ENCODE data around the gene RING1. TPM values are rescaled to one million over a fixed set of nuclear protein-coding genes. Genes with fewer than 3 reads are reported as not detected.
A peak's percentile ranks its signal among the peaks of the same experiment; 100 is the strongest.

Gene RING1
- polyA plus RNA-seq, 1 of the 3 experiments (the other 2 are of a cell fraction), result 61.3 TPM

DNA sequence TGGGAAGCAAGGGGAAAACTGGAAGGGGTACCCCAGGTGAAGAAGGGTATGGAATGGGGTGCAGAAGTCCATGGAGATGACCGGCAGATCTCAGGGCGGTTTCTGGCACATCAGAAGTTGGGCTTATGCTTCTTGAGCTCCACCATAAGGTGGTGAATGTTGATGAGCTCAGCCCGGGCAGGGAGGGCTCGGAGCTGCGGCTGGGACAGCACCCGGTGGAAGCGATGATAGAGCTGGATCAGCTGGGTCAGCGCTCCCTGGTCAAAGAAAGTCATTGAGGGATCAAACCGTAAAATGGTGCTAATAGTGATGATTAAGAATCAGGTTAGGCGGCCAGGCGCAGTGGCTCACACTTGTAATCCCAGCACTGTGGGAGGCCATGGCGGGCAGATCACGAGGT lies 42.4 kb downstream of the RING1 start:
- Histone ChIP-seq H3F3A (replicated peaks; ENCODE audit: insufficient read depth) (peaks cover 41% of the 10 kb centered on the region), H3K9me2 (no peaks in the 10 kb centered on the region), H2AFZ (ENCODE audit: low read depth) (no peak overlapping the region), H3K27ac (ENCODE audit: low read depth in 2 of 2, low read length in 1 of 2) (peak overlapping the region in 1 of 2 experiments; percentile 96; a peak in 2 of 4 replicates), H3K4me2 (peak overlapping the region; percentile 97), H3K27me3 (ENCODE audit: insufficient read depth) (no peaks in the 10 kb centered on the region), H3K36me3 (replicated peaks in 1 of 2; ENCODE audit: control insufficient read depth in 1 of 2, insufficient read depth in 2 of 2, low read length in 1 of 2) (peaks cover 6 to 16% of the 10 kb centered on the region in 2 experiments), H3K9me3 (no peaks in the 10 kb centered on the region), H3K4me3 (ENCODE audit: low read depth in 2 of 2, low read length in 1 of 2) (0 out of 4 replicates have a peak overlapping the region, but pooled peaks of 1 of the 2 experiments have one; percentile 71), H3K9ac (no peak overlapping the region), H3K79me2 (ENCODE audit: insufficient read depth) (peaks cover 10% of the 10 kb centered on the region; the same call in 1 of the 2 replicates), H4K20me1 (ENCODE audit: insufficient read depth) (no peaks in the 10 kb centered on the region), H3K4me1 (ENCODE audit: control insufficient read depth in 1 of 2, insufficient read depth in 2 of 2, low read depth in 1 of 2, low read length in 1 of 2) (peaks cover 21 to 30% of the 10 kb centered on the region in 2 experiments)
- 97% methylated on average over 12 of the region's 13 CpGs for WGBS (ENCODE audit: low lambda C conversion rate)
- ChIA-PET CTCF (interaction anchor here (1.2 to 7.3 kb wide), 5 partner anchors 12 to 279 kb away, joined by 3 to 96 read pairs (median 5); no protein-coding TSS in a partner anchor), POLR2A (interaction anchor here (3.0 kb wide), 1 partner anchor 21 kb away, joined by 14 read pairs; the partner anchor contains the start of genes RPS18 and VPS52)
- TF ChIP-seq JUND (IDR thresholded peaks at IDR 0.05) (no peak), FOXM1 (IDR thresholded peaks at IDR 0.05; ENCODE audit: low read depth) (no peak), MXI1 (IDR thresholded peaks at IDR 0.05; ENCODE audit: low read depth, low read length) (no peak), RXRA (IDR thresholded peaks at IDR 0.05; ENCODE audit: borderline replicate concordance, low read depth) (no peak), CHD2 (IDR thresholded peaks at IDR 0.05; ENCODE audit: low read length, partially characterized antibody) (no peak), POLR2AphosphoS5 (IDR thresholded peaks at IDR 0.05; ENCODE audit: low read depth, low read length) (no peak), TAF1 (IDR thresholded peaks at IDR 0.05; ENCODE audit: borderline replicate concordance, low read depth, low read length) (no peak)
- TF ChIP-seq, protein P1, sequence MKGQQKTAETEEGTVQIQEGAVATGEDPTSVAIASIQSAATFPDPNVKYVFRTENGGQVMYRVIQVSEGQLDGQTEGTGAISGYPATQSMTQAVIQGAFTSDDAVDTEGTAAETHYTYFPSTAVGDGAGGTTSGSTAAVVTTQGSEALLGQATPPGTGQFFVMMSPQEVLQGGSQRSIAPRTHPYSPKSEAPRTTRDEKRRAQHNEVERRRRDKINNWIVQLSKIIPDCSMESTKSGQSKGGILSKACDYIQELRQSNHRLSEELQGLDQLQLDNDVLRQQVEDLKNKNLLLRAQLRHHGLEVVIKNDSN (IDR thresholded peaks at IDR 0.05; ENCODE audit: borderline replicate concordance, low read depth), result no peak
- TF ChIP-seq, protein P2, sequence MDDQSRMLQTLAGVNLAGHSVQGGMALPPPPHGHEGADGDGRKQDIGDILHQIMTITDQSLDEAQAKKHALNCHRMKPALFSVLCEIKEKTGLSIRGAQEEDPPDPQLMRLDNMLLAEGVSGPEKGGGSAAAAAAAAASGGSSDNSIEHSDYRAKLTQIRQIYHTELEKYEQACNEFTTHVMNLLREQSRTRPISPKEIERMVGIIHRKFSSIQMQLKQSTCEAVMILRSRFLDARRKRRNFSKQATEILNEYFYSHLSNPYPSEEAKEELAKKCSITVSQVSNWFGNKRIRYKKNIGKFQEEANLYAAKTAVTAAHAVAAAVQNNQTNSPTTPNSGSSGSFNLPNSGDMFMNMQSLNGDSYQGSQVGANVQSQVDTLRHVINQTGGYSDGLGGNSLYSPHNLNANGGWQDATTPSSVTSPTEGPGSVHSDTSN (IDR thresholded peaks at IDR 0.05), result no peak
- no peak for DNase-seq

- POLR2A ChIA-PET, result no interaction called here
- CTCF ChIA-PET, result interaction anchor here (0.8 to 7.3 kb wide), 5 partner anchors 11 to 280 kb away, joined by 3 to 96 read pairs (median 5); no protein-coding TSS in a partner anchor
- Histone ChIP-seq H3K36me3 (replicated peaks in 1 of 2; ENCODE audit: control insufficient read depth in 1 of 2, insufficient read depth in 2 of 2, low read length in 1 of 2) (peaks cover 6 to 18% of the 10 kb centered on the region in 2 experiments), H4K20me1 (ENCODE audit: insufficient read depth) (no peaks in the 10 kb centered on the region), H3F3A (replicated peaks; ENCODE audit: insufficient read depth) (peaks cover 41% of the 10 kb centered on the region), H3K27ac (ENCODE audit: low read depth in 2 of 2, low read length in 1 of 2) (peak overlapping the region in 1 of 2 experiments; percentile 96; a peak in 2 of 4 replicates), H2AFZ (ENCODE audit: low read depth) (no peak overlapping the region), H3K79me2 (ENCODE audit: insufficient read depth) (peaks cover 10% of the 10 kb centered on the region; the same call in 1 of the 2 replicates), H3K9me3 (no peaks in the 10 kb centered on the region), H3K27me3 (ENCODE audit: insufficient read depth) (no peaks in the 10 kb centered on the region), H3K9ac (no peak overlapping the region), H3K4me3 (ENCODE audit: low read depth in 2 of 2, low read length in 1 of 2) (no peak overlapping the region), H3K9me2 (no peaks in the 10 kb centered on the region), H3K4me1 (ENCODE audit: control insufficient read depth in 1 of 2, insufficient read depth in 2 of 2, low read depth in 1 of 2, low read length in 1 of 2) (peaks cover 21 to 30% of the 10 kb centered on the region in 2 experiments), H3K4me2 (no peak overlapping the region)
- 70% methylated on average over 6 of the region's 6 CpGs for WGBS (ENCODE audit: low lambda C conversion rate)
- no peak for TF ChIP-seq SIN3A (IDR thresholded peaks at IDR 0.05; ENCODE audit: borderline replicate concordance, low read depth, low read length)
- TF ChIP-seq TAF1 (IDR thresholded peaks at IDR 0.05; ENCODE audit: borderline replicate concordance, low read depth, low read length), result no peak
- TF ChIP-seq, protein P3, sequence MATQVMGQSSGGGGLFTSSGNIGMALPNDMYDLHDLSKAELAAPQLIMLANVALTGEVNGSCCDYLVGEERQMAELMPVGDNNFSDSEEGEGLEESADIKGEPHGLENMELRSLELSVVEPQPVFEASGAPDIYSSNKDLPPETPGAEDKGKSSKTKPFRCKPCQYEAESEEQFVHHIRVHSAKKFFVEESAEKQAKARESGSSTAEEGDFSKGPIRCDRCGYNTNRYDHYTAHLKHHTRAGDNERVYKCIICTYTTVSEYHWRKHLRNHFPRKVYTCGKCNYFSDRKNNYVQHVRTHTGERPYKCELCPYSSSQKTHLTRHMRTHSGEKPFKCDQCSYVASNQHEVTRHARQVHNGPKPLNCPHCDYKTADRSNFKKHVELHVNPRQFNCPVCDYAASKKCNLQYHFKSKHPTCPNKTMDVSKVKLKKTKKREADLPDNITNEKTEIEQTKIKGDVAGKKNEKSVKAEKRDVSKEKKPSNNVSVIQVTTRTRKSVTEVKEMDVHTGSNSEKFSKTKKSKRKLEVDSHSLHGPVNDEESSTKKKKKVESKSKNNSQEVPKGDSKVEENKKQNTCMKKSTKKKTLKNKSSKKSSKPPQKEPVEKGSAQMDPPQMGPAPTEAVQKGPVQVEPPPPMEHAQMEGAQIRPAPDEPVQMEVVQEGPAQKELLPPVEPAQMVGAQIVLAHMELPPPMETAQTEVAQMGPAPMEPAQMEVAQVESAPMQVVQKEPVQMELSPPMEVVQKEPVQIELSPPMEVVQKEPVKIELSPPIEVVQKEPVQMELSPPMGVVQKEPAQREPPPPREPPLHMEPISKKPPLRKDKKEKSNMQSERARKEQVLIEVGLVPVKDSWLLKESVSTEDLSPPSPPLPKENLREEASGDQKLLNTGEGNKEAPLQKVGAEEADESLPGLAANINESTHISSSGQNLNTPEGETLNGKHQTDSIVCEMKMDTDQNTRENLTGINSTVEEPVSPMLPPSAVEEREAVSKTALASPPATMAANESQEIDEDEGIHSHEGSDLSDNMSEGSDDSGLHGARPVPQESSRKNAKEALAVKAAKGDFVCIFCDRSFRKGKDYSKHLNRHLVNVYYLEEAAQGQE (IDR thresholded peaks at IDR 0.05; ENCODE audit: low read depth, low read length), result no peak
- no peak for TF ChIP-seq MAX (IDR thresholded peaks at IDR 0.05; ENCODE audit: low read depth)
- no peak for TF ChIP-seq GATA2 (CRISPR knock-in tag; IDR thresholded peaks at IDR 0.05)
- TF ChIP-seq USF2 (IDR thresholded peaks at IDR 0.05; ENCODE audit: borderline replicate concordance, low read depth, low read length), result no peak
- TF ChIP-seq ELF1 (IDR thresholded peaks at IDR 0.05), result no peak
- TF ChIP-seq MXI1 (IDR thresholded peaks at IDR 0.05; ENCODE audit: low read depth, low read length), result no peak
- TF ChIP-seq TCF12 (IDR thresholded peaks at IDR 0.05), result no peak
- TF ChIP-seq NFIC (IDR thresholded peaks at IDR 0.05; ENCODE audit: borderline replicate concordance), result no peak
- TF ChIP-seq RFX5 (IDR thresholded peaks at IDR 0.05; ENCODE audit: low read length), result no peak
- DNase-seq, result no peak
Measured at GRCh38 chr6:33251395-33252012, 43.2 kb downstream of the RING1 start.

Measured in SK-N-SH (cell line).